GM18868 (cell line): ENCODE data around the gene MAP7D3.

Experiments
- ATAC-seq: cut with Tn5 transposase; IDR thresholded peaks from one replicate; pipeline ENCODE4 v1.9.1; 2021; ENCODE audit warnings: mild to moderate bottlenecking, moderate library complexity; ENCODE audit not compliant: unreplicated experiment

MAP7D3 gene

DNA sequence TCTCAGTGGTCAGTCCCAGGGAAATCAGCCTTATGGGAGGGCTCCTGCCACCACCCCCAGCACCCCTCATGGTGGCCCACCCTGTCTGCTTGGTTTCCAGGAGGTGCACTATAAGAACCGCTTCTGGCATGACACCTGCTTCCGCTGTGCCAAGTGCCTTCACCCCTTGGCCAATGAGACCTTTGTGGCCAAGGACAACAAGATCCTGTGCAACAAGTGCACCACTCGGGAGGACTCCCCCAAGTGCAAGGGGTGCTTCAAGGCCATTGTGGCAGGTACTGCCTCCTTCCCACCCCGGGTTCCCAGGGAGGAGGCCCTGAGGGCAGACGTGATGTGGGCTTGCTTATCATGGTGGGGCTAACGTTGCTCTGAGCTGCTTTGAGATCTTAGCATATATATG lies 44.3 kb downstream of the MAP7D3 start:
- ATAC-seq, result no peak

DNA sequence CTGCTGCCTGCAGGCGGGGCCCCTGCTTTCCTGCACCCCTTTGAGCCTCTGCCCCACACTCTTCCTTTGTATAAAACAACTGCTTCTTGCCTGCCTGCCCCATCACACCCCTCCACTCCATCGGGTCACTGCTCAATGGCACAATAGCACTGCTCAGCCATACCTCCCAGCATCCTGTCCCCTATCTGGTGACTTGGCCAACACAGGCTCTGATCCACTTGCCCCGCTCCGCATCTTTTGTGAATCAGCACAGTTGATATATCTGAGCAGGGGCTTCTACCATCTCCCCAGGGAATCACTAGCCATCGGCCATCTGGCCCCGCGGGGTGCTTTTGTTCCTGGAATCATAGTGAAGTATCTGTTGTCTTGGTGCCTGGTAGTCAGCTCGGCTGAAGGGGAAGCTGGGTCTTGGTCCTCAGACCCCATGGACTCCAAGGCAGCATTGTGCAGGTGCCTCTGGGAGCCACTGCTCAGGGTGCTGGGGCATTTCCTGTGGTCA lies 45.3 kb downstream of the MAP7D3 start:
- no peak for ATAC-seq

DNA sequence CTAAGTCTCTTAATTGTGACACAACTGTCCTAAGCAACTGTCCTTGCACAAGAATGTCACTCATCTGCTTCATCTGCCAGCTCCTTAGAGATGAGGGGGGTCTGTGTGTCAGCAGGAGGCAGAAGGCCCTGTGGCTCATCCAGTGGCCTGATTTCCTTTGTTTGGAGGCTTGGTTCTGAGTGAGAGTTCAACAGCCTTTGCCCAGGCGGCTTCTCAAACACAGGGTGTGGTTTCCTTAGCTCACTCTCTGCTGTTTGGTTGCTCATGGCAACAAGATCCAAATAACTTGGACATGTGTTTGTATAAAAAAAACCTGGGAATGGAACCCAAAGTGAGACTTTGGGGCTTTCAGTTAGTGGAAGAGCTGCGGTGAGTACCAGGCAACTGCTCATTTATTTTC lies 46.6 kb downstream of the MAP7D3 start:
- ATAC-seq, result no peak

DNA sequence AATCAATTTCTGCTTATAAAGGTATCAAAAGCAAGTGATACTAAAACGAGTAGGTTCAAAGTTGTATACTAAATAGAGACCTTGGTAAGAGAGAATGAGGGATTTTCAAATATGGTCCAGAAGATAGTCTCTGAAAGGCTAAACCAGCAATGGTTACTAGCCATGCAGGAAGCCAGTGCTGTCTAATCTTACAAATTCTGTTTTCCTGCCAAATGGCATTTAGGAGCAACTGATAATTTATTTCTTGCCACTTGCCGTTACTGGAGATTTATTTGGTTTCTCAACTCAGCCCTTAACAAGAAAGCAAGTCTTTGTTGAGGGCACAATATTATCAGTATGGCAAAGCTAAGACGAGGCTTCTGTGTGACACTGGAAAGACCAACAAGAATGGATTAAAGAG lies 47.2 kb downstream of the MAP7D3 start:
- ATAC-seq, result no peak

DNA sequence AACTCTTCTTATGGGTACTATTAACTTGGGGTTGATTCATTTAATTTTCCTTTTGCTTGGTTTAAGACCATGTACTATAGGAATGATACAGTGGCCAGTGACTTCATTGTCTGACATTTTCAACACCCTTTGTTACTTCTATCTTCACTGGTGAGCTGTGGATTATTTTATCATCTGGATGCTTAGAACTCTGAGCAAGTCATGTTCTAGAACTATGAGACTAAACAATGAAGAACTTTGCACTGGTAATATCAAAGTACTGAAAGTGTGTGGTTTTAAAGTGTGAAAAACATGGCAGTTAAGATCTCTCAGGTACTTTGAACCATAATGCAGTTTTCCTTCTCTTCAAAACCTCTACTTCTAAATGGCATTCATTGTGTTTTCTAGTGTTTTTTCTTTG lies 47.8 kb downstream of the MAP7D3 start:
- no peak for ATAC-seq

DNA sequence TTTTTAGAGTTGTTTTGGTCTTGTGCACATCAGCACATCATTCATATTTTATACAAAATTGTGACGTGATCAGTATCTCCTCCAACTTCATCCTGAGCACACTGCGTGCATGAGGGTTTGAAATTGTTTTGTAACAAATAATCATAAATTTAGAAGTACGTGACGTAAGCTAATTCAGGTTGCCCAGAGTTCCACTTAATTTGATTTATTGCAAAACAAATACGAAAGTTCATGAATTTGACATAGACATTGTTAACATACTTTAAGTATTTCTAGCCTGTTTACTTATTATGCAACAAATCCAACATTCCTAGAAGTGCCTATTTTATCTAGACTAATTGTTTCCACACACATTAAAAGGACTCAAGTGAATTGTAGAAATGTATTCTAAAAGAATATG lies 48.3 kb downstream of the MAP7D3 start:
- ATAC-seq, result no peak

DNA sequence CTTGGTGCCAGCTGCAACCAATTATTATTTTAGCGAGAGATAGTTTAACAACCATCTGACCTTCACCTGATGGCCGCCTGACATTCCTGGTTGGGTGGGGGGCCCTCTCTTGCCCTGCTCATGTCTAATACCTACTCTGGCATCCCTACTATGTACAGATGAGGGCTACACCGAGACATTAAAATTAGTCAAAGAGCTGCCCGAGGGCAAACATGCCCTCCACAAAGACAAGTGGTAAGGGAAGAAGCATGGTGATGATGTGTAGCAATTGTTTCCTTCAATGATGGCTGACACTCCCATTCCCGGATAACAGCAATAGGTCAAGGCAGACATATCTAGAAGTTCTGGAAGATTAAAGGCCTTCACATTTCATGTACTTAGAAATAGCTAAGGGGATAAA lies 49.6 kb downstream of the MAP7D3 start:
- no peak for ATAC-seq

DNA sequence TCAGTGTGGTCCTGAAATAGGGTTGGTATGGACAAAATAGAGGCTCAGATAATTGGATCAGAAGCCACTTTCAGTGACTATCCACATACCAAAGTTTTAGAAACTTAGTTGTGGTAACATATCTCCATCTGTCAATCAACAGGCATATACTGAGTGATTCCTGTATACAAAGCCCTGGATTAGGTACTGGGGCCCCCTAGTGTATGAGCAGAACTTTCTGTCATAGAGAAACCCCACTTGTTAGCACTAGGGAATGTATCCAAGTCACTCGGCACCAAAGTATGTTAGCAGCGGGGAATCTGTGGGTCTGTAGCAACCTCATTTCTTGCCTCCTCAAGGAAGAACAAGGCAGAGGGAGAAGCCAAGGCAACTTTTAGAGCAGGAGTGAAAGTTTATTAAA lies 50.7 kb downstream of the MAP7D3 start:
- no peak for ATAC-seq

DNA sequence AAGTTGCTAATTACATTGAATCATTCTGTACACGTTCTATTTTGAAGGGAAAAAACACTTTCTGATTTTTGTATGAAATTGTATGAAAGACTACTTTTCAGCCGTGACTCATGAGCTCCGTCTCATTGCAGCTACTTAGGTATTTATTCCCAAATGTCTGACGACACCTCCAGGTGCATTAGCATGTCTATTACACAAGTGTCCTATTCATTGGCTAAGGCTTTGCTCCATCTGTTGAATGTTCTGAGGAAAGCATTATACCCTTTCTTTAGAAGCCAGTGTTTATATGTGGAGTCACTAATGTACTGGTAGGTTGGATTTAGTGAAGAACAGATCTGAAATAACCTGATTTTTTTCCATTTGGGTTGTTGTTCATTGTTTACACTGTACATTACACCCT lies 51.8 kb downstream of the MAP7D3 start:
- ATAC-seq, result no peak

DNA sequence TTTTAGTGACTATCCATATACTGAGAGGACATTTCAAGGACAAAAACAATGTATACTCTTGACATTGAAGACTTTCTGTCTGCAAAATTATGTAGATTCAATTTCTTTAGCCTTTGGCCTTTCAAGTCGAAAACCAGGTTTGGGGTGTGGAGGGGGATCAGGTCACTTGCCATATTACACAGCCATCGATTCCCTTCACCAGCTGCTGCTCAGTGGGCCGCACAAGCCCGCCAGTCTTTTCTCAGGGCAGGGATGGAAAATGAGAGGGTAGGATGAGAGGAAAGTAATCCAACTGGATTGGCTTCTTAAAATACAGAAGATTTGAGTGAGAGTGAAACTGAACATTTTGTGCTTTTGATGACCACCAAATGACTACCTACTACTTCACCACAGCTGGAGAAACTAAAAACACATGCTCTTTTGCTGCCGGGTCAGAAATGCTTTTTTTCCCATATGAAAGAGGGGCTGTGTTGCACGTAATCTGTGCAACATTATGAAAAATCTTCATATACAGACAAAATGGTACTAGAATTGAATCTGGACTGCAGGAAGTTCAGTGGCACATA lies 52.4 kb downstream of the MAP7D3 start:
- ATAC-seq, result no peak

DNA sequence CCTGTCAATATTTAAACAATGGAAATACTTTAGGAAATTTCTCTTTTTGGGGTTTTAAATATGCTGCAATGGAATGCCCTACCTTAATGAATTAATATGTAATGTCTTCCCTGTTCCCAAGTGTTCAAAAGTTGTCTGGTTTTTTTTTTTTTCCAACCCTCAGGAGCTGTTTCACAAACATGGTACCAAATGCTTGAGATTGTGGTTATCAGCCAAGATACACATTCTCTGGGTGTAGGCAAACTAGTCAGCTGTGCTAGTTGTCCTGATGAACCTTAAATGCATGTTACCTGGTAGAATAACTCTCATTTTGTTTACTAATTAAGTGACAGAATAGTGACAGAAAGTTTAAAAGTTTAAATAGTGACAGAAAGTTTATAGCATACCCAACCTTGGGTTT lies 53.2 kb downstream of the MAP7D3 start:
- ATAC-seq, result no peak

DNA sequence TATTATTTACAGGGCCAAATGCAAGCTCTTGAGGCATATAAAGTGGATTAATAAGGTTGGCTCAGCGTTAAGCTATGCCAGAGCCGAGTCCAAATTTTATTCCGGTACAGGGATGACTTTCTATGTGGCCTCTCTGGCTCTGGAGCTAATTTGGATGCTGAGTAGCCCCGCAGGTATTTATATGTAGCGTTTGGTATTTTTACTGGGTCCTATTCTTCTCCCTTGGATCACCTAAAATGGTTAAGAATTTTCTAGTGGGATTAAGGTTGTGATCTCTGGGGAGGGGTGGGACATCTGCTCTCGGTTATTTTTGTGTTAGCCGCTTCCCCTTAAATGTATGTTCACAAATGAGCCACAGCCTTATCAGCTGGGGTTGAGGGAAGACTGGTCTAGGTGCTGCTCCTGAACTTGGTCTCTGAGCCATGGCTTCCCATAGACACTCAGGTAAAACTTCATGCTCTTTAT lies 54.5 kb downstream of the MAP7D3 start:
- ATAC-seq, result no peak

DNA sequence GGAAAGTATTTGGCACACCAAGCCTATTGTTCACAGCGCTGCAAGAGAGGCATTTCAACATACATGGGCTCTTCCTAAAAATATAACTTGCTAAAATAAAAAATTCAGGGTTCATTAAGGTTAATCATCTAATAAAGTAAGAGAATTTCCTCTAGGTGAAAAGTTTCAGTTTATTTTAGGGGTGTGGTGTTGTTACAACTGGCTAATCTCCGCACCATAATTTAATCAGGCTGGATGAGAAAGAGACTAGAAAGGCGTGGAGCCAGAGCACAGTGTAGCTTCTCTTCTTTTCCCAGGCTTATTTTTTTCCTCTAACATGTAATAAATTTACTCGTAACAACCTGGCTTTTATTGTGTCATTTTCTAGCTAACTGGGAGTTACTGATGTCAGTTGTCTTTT lies 56.0 kb downstream of the MAP7D3 start:
- ATAC-seq, result no peak

DNA sequence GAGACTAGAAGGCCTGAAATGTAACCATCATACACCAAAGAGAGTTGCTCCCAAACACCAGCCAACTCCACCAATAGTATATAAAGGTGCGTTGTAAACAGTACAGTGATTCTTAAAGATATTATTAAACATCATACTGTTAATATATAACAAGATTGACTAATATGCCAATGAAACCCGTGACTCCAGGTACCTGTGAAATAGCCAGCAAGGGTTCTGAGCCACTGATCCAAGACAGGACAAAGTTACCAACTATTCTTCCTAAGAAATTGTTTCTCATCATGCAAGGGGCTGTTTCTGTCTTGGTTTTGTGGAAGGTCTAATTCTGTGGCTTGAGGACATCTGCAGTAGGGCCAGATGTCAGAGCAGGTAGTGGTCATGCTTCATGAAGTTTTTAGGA lies 56.7 kb downstream of the MAP7D3 start:
- no peak for ATAC-seq

DNA sequence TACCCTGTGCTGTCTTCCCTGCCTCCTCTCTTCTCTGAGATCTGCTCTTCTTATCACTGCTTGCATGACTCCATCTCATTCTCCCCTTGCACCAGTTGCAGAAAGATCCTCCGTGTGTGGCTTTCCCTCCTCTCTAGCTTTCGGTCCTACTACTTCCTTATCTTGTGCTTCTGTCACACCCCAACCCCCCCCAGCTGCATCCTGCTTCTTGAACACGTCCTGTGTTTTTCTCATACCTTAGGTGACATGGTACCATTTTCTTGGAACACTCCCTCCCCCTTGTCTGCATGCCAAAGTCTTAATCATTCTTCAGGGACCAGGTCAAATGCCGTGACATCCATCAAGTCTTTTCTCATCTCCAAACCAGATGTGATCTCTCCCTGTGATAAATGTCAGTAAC lies 57.4 kb downstream of the MAP7D3 start:
- ATAC-seq, result no peak

DNA sequence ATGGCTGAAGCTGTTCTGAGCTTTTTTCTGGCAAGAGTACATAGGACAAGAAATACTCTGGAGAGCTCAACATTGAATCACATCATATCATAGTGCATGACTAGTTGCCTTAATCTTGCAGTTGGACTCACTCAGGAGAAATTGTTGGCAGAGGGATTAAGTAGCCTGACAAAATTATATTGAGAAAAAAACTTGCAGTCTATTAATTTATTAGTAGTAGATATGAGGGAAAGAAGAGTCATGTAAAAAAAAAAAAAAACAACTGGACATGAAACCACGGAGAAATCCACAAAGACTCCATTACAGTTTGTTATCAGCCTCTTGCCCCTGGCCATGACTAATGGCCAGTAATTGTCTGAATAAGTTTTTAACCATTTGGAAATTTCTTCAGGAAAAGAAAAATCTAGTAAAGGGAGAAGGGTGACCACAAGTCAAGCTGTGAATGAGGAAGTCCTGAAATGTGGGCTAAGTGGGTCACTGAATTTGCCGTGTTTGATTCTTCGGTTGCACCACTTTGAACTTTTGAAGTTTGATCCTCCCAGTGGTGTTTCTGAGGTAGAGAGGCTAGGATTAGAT lies 58.3 kb downstream of the MAP7D3 start:
- ATAC-seq, result no peak

DNA sequence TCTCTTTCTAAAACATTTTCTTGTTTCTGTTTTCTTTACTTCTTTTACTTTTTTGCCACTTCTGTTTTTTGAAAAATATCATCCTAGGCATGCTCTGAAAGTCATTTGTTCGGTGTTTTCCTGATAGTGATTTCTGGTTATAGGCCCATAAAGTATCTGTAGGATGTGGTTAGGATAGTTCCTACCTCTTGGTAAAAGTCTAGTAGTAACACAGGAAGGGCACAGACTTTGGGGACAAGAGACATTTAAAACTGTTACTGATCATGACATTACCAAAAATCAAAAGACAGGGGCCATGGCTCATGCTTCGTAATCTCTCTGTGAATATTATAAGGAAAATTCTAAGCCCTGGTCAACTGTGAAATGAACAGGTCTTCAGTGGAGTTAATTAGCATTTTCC lies 59.1 kb downstream of the MAP7D3 start:
- no peak for ATAC-seq

DNA sequence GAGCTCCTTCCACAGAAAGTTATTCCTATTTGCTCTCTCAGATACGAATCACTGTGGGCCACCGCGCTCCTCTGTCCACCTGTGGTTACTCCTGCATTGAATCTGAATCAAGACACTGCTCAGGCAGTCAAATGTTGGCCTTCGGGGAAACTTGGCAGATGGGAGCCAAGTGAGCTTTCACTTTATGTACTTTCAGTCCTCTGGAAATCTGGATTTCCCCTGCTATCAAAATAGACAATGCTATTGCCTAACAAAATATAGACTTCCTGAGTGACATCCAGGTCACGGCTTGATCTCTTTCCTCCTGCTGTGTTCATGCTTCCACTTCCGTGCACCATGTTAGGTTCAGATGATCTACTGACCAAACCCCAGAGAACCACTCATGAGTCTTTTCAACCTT lies 60.0 kb downstream of the MAP7D3 start:
- no peak for ATAC-seq

DNA sequence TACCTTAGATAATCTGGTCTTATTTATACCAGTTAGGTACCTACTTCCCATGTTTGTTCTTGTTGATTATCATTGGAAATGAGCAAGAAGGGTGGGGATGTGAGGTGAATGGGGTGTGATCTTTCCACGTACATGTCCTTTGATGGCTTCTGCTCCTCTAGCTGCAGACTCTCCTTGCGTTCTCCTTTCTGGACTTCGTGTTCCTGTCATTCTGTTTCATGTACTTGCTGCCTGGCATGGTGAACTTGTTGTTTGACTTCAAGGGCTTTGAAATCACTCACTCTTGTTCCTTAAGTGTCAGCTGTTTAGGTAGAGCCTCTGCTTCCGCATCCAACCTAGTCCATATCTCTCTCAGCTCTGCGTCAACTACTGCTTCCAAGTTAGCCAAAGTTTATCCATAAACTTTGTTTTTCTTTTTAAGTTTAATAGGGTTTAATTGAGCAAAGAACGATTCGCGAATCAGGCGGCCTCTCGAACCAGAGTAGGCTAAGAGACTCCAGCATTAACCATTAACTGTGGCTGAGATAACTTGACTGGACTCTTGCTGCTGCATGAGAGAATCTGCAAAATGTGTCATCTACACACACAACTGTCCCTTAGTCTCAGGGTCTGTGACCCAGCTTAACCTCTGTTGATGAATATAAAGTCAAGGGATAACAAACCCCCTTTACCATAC lies 61.0 kb downstream of the MAP7D3 start:
- no peak for ATAC-seq

DNA sequence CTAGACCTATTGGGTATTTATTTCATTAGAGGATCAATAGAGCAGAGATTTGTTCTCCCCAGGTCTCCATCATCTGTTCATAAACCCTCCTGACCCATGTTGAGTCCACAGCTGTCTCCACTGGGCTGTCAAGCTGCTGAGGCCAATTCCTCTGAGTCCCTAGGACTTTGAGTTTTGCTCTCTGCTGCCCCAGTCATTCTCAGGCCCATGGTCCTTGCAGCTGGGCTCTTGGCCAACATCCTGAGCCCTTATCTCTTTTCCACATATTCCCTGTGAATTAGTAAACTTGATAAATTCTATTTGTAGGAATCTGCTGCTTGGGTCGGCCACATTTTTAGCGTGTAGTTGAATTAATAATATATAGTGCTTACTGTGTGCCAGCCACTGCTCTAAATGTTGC lies 62.0 kb downstream of the MAP7D3 start:
- no peak for ATAC-seq

DNA sequence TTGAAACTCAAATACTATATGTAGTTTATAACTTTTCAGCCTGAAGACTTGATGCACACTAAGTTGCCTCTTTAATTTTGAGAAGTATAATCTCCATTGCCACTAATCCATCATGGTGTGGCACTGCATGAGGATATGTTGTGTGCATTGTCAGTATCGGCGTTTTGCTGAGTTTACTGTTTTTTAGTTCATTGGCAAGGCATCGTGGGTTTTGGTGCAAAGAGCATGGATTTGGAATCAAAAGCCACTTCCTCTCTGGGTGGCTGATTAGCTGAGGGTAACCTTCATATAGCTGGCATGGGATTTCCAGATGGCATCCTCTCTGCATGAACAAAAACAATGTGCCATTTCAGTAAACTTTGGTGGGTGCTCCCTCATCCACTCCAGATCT lies 65.2 kb downstream of the MAP7D3 start:
- ATAC-seq, result no peak

DNA sequence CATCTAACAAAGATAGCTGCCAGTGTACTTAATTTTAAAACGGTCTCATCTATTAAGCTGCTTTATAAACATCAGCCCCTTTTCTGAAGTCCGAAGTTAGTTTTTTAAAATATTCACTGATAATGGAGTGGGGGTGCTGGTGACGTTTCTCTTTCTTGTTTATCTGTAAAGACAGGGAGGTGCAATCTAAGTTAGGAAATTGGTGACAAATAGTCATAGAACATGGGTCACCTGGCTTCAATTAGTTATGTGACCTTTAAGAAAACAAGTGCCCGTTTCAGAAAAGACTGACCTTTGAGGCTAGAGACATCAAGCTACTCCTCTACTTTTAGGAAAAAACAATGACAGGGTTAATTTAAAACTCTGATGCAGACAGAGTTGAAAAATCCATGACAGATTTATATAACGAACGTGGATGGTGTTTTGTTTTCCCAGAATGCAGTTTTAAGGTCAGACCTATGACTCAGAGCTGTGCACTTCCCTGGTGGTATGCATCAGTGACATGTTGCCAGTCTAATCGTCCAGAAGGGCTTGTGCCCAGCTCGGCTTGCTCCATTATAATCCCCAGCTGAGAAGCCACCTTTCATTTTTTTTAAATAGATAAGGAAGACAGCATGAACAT lies 65.7 kb downstream of the MAP7D3 start:
- no peak for ATAC-seq
